ENCODE data around the gene MEI4. TPM values are rescaled to one million over a fixed set of nuclear protein-coding genes. Genes with fewer than 3 reads are reported as not detected.
"Not testable (repeated sequence)": the region's sequence is repeated elsewhere in the genome, so short reads cannot be mapped to it uniquely, and the experiment has no call there.

The MEI4 gene
- polyA plus RNA-seq, 1 donor (not counting 4 experiments of a cell fraction or from before 2014, with no cell fraction given) = 0.01 TPM

GRCh38 chr6:77716311-77716710, 63.5 kb downstream of the MEI4 start:
- DNase-seq (ENCODE audit: low read depth, low spot score) (no peak), FAIRE-seq (no peak)
- H2AFZ ChIP-seq (ENCODE audit: control insufficient read depth, low read length) = no peak overlapping the region
- H3K9ac ChIP-seq (ENCODE audit: control insufficient read depth, extremely low read depth, insufficient read depth, low read length) = no peak overlapping the region
- no peaks in the 10 kb centered on the region for H3K79me2 ChIP-seq (ENCODE audit: control insufficient read depth, insufficient read depth, low read length)
- no peak overlapping the region for H3K4me2 ChIP-seq (ENCODE audit: control insufficient read depth, extremely low read depth, insufficient read depth, low read depth, low read length)
- no peaks in the 10 kb centered on the region for H3K9me3 ChIP-seq (ENCODE audit: control insufficient read depth, low read depth, low read length)
- dilution Hi-C loops (cut with MboI; ENCODE audit: extremely low pct_ligation_motif_present, low sequenced_read_pairs) = no loop called here
- H3K4me3 ChIP-seq (ENCODE audit: control insufficient read depth in 2 of 3, extremely low read depth in 1 of 3, insufficient read depth in 2 of 3, low read depth in 1 of 3, low read length in 3 of 3) = no peak overlapping the region
- H3K4me1 ChIP-seq (ENCODE audit: control insufficient read depth, extremely low read depth, insufficient read depth, low read length) = no peaks in the 10 kb centered on the region
- H3K9me1 ChIP-seq (ENCODE audit: control insufficient read depth, extremely low read depth, insufficient read depth, low read length) = no peaks in the 10 kb centered on the region
- no peaks in the 10 kb centered on the region for H3K27me3 ChIP-seq (ENCODE audit: control insufficient read depth, extremely low read depth, insufficient read depth, low read length)
- no peak overlapping the region for H3K27ac ChIP-seq (ENCODE audit: control insufficient read depth, insufficient read depth, low read length)
- no peaks in the 10 kb centered on the region for H3K36me3 ChIP-seq (ENCODE audit: control insufficient read depth in 2 of 2, extremely low read depth in 1 of 2, insufficient read depth in 2 of 2, low read length in 2 of 2)
- H4K20me1 ChIP-seq (ENCODE audit: control insufficient read depth, extremely low read depth, insufficient read depth, low read length) = no peaks in the 10 kb centered on the region
- TF ChIP-seq EZH2 (IDR thresholded peaks at IDR 0.05; ENCODE audit: low read length) = no peak
- no peak for TF ChIP-seq CTCF (optimal IDR thresholded peaks at IDR 0.05 in 1 of 3, IDR thresholded peaks at IDR 0.05 in 1 of 3, conservative IDR thresholded peaks at IDR 0.05 in 1 of 3; ENCODE audit: extremely low read depth in 1 of 3, insufficient read depth in 2 of 3, low read length in 3 of 3)

- H3K79me2 ChIP-seq (ENCODE audit: control insufficient read depth, insufficient read depth, low read length); H3K27ac ChIP-seq (ENCODE audit: control insufficient read depth, insufficient read depth, low read length); dilution Hi-C loops (cut with MboI; ENCODE audit: extremely low pct_ligation_motif_present, low sequenced_read_pairs); H3K9me3 ChIP-seq (ENCODE audit: control insufficient read depth, low read depth, low read length); H3K36me3 ChIP-seq (ENCODE audit: control insufficient read depth in 2 of 2, extremely low read depth in 1 of 2, insufficient read depth in 2 of 2, low read length in 2 of 2); H3K9ac ChIP-seq (ENCODE audit: control insufficient read depth, extremely low read depth, insufficient read depth, low read length); H3K27me3 ChIP-seq (ENCODE audit: control insufficient read depth, extremely low read depth, insufficient read depth, low read length); FAIRE-seq; H4K20me1 ChIP-seq (ENCODE audit: control insufficient read depth, extremely low read depth, insufficient read depth, low read length); H2AFZ ChIP-seq (ENCODE audit: control insufficient read depth, low read length); H3K4me2 ChIP-seq (ENCODE audit: control insufficient read depth, extremely low read depth, insufficient read depth, low read depth, low read length); DNase-seq (ENCODE audit: low read depth, low spot score); H3K4me1 ChIP-seq (ENCODE audit: control insufficient read depth, extremely low read depth, insufficient read depth, low read length); H3K4me3 ChIP-seq (ENCODE audit: control insufficient read depth in 2 of 3, extremely low read depth in 1 of 3, insufficient read depth in 2 of 3, low read depth in 1 of 3, low read length in 3 of 3); H3K9me1 ChIP-seq (ENCODE audit: control insufficient read depth, extremely low read depth, insufficient read depth, low read length): not testable (repeated sequence)
Measured at GRCh38 chr6:77736010-77736409, 83.2 kb downstream of the MEI4 start.

GRCh38 chr6:77740380-77740779, 87.5 kb downstream of the MEI4 start:
- no peaks in the 10 kb centered on the region for H4K20me1 ChIP-seq (ENCODE audit: control insufficient read depth, extremely low read depth, insufficient read depth, low read length)
- dilution Hi-C loops (cut with MboI; ENCODE audit: extremely low pct_ligation_motif_present, low sequenced_read_pairs) = no loop called here
- no peak overlapping the region for H3K4me2 ChIP-seq (ENCODE audit: control insufficient read depth, extremely low read depth, insufficient read depth, low read depth, low read length)
- H3K4me3 ChIP-seq (ENCODE audit: control insufficient read depth in 2 of 3, extremely low read depth in 1 of 3, insufficient read depth in 2 of 3, low read depth in 1 of 3, low read length in 3 of 3) = no peak overlapping the region
- no peaks in the 10 kb centered on the region for H3K36me3 ChIP-seq (ENCODE audit: control insufficient read depth in 2 of 2, extremely low read depth in 1 of 2, insufficient read depth in 2 of 2, low read length in 2 of 2)
- H3K9me3 ChIP-seq (ENCODE audit: control insufficient read depth, low read depth, low read length) = no peaks in the 10 kb centered on the region
- no peaks in the 10 kb centered on the region for H3K27me3 ChIP-seq (ENCODE audit: control insufficient read depth, extremely low read depth, insufficient read depth, low read length)
- DNase-seq (ENCODE audit: low read depth, low spot score) = no peak
- no peak overlapping the region for H3K9ac ChIP-seq (ENCODE audit: control insufficient read depth, extremely low read depth, insufficient read depth, low read length)
- H3K27ac ChIP-seq (ENCODE audit: control insufficient read depth, insufficient read depth, low read length) = no peak overlapping the region
- no peaks in the 10 kb centered on the region for H3K4me1 ChIP-seq (ENCODE audit: control insufficient read depth, extremely low read depth, insufficient read depth, low read length)
- TF ChIP-seq CTCF (optimal IDR thresholded peaks at IDR 0.05 in 1 of 3, IDR thresholded peaks at IDR 0.05 in 1 of 3, conservative IDR thresholded peaks at IDR 0.05 in 1 of 3; ENCODE audit: extremely low read depth in 1 of 3, insufficient read depth in 2 of 3, low read length in 3 of 3) (peak in 2 of 3 experiments; percentile 11 to 29), EZH2 (IDR thresholded peaks at IDR 0.05; ENCODE audit: low read length) (no peak)
- no peaks in the 10 kb centered on the region for H3K9me1 ChIP-seq (ENCODE audit: control insufficient read depth, extremely low read depth, insufficient read depth, low read length)
- no peak for FAIRE-seq
- no peaks in the 10 kb centered on the region for H3K79me2 ChIP-seq (ENCODE audit: control insufficient read depth, insufficient read depth, low read length)
- no peak overlapping the region for H2AFZ ChIP-seq (ENCODE audit: control insufficient read depth, low read length)

GRCh38 chr6:77752156-77752555, 99.3 kb downstream of the MEI4 start:
- H3K4me2 ChIP-seq (ENCODE audit: control insufficient read depth, extremely low read depth, insufficient read depth, low read depth, low read length); H3K4me1 ChIP-seq (ENCODE audit: control insufficient read depth, extremely low read depth, insufficient read depth, low read length); H2AFZ ChIP-seq (ENCODE audit: control insufficient read depth, low read length); H3K79me2 ChIP-seq (ENCODE audit: control insufficient read depth, insufficient read depth, low read length); H3K9me3 ChIP-seq (ENCODE audit: control insufficient read depth, low read depth, low read length); H3K36me3 ChIP-seq (ENCODE audit: control insufficient read depth in 2 of 2, extremely low read depth in 1 of 2, insufficient read depth in 2 of 2, low read length in 2 of 2); DNase-seq (ENCODE audit: low read depth, low spot score); H3K9me1 ChIP-seq (ENCODE audit: control insufficient read depth, extremely low read depth, insufficient read depth, low read length); H3K27ac ChIP-seq (ENCODE audit: control insufficient read depth, insufficient read depth, low read length); H3K4me3 ChIP-seq (ENCODE audit: control insufficient read depth in 2 of 3, extremely low read depth in 1 of 3, insufficient read depth in 2 of 3, low read depth in 1 of 3, low read length in 3 of 3); H3K27me3 ChIP-seq (ENCODE audit: control insufficient read depth, extremely low read depth, insufficient read depth, low read length); H4K20me1 ChIP-seq (ENCODE audit: control insufficient read depth, extremely low read depth, insufficient read depth, low read length); dilution Hi-C loops (cut with MboI; ENCODE audit: extremely low pct_ligation_motif_present, low sequenced_read_pairs); H3K9ac ChIP-seq (ENCODE audit: control insufficient read depth, extremely low read depth, insufficient read depth, low read length); FAIRE-seq: not testable (repeated sequence)

Data from keratinocyte (primary cell).